GM19468 (cell line): ENCODE data around the gene PNPLA1.

Experiments
- ATAC-seq: cut with Tn5 transposase; IDR thresholded peaks from one replicate; pipeline ENCODE4 v1.9.1; 2021; ENCODE audit warnings: mild to moderate bottlenecking, moderate library complexity, moderate number of reproducible peaks; ENCODE audit not compliant: unreplicated experiment; ENCODE audit errors: extremely low read depth

The PNPLA1 gene

GRCh38 chr6:36350681-36351571, 81.1 kb downstream of the PNPLA1 start:
- ATAC-seq: no peak

DNA sequence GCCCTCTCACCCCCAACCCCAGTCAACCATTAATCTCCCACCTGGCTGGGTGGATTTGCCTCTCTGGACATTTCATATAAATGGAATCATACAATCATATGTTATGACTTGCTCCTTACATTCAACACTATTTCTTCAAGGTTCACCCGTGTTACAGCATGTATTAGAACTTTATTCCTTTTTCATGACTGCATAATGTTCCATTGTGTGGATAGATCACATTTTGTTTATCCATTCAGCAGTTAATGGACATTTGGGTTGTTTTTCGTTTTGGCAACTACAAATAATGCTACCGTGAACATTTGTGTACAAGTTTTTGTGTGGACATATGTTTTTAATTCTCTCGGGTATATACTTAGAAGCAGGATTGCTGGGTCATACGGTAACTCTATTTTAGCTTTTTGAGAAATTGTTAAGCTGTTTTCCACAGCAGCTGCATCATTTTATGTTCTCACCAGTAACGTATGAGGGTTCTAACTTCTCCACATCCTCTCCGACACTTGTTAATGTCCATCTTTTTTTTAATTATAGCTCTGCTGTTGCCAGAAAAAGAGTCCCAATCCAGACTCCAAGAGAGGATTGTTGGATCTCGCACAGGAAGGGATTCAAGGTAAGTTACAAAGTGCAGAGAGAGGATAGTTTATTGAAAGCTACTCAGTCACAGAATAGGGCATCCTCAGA, 82.8 kb downstream of the PNPLA1 start:
- ATAC-seq: no peak

DNA sequence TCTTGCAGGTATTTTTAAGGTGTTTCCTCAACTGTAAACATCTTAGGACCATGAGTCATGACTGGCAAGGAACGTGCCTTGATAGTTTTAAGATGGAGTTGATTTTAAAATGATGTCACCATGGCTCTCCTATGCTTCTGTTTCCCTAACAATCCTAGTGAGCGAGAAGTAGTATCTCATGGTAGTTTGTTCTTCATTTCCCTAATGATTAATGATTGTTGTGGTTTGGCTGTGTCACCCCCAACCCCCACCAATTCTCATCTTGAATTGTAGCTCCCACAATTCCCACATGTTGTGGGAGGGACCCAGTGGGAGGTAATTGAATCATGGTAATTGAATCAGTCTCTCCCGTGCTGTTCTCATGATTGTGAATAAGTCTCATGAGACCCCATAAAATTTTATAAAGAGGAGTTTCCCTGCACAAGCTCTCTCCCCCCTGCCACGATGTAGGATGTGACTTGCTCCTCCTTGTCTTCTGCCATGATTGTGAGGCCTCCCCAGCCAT, 83.6 kb downstream of the PNPLA1 start:
- no peak for ATAC-seq

DNA sequence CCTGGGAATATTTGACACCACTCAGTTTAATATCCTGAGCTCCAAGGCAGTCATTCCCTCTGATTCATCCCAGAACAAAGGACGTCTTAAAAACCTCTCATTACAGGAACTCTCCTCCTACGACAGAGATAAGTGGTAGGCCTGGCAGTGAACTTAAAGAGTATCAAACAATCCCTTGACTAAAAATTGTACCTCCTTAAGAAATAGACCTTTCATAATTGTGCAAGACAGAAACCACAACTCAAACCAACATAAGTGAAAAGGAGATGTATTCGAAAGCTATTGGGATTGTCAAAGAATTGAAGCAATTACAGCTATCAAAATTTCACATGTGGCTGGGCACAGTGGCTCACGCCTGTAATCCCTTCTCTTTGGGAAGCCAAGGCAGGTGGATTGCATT, 86.0 kb downstream of the PNPLA1 start:
- ATAC-seq: no peak

DNA sequence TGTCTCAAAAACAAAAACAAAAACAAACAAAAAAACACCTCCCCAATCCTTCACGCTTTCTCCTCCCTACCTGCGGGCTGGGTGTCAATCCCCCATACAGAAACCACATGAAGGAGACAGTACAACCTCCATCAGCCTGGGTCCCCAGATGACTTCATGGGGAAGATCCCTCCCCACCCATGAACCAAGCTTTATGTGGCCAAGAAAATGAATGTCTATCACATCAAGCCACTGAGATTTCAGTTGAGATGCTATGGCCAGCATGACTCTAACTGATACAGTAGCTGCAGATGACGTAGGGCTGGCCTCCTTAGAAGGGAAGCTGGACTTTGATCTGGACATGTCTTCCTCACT, 88.0 kb downstream of the PNPLA1 start:
- ATAC-seq: no peak
